NCI-H1092 treated with DMSO at 0.1 percent for 48 hours (cell line): ENCODE data around the gene FAM3A.

Experiments used
- DNase-seq: peaks from one replicate; lab custom pipeline; 2025; lab: John Stamatoyannopoulos, UW

The FAM3A gene

GRCh38 chrX:154458954-154459778 is 56.9 kb downstream of the FAM3A start:
- DNase-seq: peak; percentile 10

GRCh38 chrX:154458116-154458953 is 57.7 kb downstream of the FAM3A start, which contains the start of gene PLXNA3:
Gene PLXNA3, plus strand, starts transcription at chrX:154458281. Its CDS starts 1,903 bp downstream, at chrX:154460184.
- no peak for DNase-seq

GRCh38 chrX:154457491-154458115 is 58.4 kb downstream of the FAM3A start:
- DNase-seq: peak; percentile 26
